GM18505 (cell line): Measurements from ENCODE around the gene APP.

Experiments
- ATAC-seq: cut with Tn5 transposase; IDR thresholded peaks from one replicate; pipeline ENCODE4 v1.9.1; 2021; ENCODE audit not compliant: unreplicated experiment
- POLR2A ChIP-seq: IDR thresholded peaks from 4 replicates; pipeline ENCODE4 v1.6.1; 2011; ENCODE audit warnings: borderline replicate concordance; ENCODE audit not compliant: insufficient read depth, insufficient read length; ENCODE audit errors: extremely low read depth

Gene APP

GRCh38 chr21:26170471-26171257 lies at the start of gene APP:
Gene APP (minus strand): TSS chr21:26170770. CDS start chr21:26170620, 150 bp downstream.
- ATAC-seq: peak; percentile 81
- TF ChIP-seq POLR2A: peak; percentile 12

GRCh38 chr21:26212220-26212619 lies 41.6 kb upstream of the APP start:
- no peak for ATAC-seq
- TF ChIP-seq POLR2A: no peak

- no peak for ATAC-seq
These were observed 40.0 kb upstream of the APP start for GRCh38 chr21:26210614-26211013.

DNA sequence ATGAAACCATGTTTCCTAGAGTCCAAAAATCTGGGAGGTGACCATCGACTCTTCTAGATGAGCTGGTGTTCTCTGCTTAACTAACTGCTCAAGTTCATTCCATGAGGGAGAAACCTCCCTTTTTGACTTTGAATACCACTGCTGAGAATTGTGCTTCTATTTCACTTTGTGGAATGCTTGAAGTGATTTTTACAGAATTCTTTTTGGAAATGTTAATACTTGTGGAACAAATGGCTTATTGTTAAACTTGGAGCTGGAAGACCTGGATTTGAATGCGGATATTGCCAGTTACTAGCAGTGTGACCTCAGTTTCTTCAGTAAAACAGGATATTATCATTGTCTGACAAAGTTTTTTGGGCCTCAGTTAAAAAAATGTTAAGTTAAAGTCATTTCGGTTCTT lies 36.5 kb upstream of the APP start:
- ATAC-seq: no peak
- no peak for TF ChIP-seq POLR2A

More at GRCh38 chr21:26210614-26211013, 40.0 kb upstream of the APP start:
- TF ChIP-seq POLR2A: no peak

GRCh38 chr21:26199456-26199855 lies 28.9 kb upstream of the APP start:
- ATAC-seq: no peak

GRCh38 chr21:26195708-26196107 lies 25.1 kb upstream of the APP start:
- no peak for ATAC-seq
- TF ChIP-seq POLR2A: no peak

More at GRCh38 chr21:26199456-26199855, 28.9 kb upstream of the APP start:
- TF ChIP-seq POLR2A: no peak

DNA sequence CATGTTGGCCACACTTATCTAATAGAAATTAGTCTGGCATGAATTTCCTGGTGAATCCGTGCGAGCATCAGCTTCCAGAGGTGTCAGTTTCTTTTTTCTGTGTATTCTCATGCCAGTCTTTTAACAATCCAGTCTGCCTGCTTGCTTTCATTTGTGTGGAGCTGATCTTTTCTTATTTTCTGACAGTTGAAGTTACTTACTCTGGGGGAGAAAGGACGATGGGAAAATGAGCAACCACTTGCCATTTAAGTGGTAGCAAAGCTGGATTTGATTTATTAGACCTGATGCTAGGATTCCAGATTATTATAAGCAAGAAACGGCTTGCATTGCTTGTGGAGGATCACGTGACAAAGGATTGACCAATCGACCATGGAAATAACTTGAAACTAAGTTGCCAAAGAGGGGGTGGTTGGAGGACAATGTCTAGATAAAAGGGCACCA lies 24.3 kb upstream of the APP start:
- ATAC-seq: no peak
- no peak for TF ChIP-seq POLR2A

- no peak for TF ChIP-seq POLR2A
- ATAC-seq: no peak
These were observed 23.8 kb upstream of the APP start for GRCh38 chr21:26194326-26194725.

DNA sequence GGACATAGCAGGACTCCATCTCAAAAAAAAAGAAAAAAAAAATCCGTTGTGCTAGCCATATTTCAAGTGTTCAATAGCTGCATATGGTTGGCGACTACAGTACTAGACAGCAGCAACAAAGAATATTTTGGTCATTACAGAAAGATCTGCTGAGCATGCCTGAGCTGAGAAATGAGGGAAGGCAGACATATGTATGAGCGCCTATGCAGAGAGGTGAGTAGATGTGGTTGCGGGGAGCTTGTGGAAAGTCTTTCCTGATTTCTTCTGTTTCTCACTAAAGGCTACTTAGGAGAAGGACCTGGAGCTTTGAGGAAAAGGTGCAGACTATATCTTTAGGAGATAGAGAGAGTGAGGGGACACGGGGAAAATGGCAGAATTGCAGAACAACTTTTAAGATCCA lies 21.0 kb upstream of the APP start:
- no peak for TF ChIP-seq POLR2A
- ATAC-seq: no peak

DNA sequence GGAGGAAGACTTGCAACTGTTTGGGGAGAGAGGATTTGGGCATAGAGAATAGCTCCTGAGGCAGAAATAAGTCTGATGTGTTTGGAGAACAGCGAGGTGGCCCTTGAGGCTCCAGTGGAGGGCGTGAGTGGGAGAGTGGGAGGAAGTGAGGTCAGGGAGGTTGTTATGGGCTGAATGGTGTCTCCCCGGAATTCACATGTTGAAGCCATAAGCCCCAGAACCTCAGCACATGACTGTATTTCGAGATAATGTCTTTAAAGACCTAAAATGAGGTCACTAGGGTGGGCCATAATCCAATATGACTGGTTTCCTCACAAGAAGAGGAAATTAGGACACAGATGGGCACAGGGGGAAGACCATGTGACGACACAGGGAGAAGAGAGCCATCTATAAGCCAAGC lies 17.9 kb upstream of the APP start:
- no peak for ATAC-seq
- no peak for TF ChIP-seq POLR2A

DNA sequence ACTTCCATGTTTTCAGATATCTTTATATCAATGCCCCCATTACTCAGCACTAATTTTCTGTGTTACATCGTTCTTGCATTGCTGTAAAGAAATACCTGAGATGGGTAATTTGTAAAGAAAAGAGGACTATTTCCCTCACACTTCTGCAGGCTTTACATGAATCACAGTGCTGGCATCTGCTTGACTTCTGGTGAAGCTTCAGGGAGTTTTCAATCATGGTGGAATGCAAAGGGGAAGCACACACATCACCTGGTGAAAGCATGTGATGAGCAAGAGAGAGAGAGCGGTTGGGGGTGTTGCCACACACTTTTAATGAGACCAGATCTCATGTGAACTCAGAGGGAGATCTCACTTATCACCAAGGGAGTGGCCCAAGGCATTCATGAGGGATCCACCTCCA lies 14.9 kb upstream of the APP start:
- TF ChIP-seq POLR2A: no peak

DNA sequence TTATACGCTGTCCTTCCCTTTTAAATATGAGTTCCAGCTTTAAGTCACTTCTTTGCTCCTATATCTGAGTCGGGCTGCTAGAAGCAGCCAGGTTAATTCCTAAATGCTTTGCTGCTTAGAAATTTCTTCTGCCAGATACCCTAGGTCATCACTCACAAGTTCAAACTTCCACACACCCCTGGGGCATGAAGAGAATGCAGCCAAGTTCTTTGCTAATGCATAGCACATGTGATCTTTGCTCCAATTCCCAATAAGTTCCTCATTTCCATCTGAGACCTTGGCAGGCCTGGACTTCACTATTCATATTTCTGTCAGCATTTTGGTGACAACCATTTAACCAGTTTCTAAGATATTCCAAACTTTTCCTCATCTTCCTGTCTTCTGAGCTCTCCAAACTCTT lies 14.5 kb upstream of the APP start:
- TF ChIP-seq POLR2A: no peak
- ATAC-seq: no peak

More for the DNA sequence above, 14.9 kb upstream of the APP start:
- no peak for ATAC-seq

- no peak for ATAC-seq
- TF ChIP-seq POLR2A: no peak
These were observed 8.9 kb upstream of the APP start for GRCh38 chr21:26179501-26179900.

- TF ChIP-seq POLR2A: no peak
- peak; percentile 80 for ATAC-seq
These were observed 7.3 kb upstream of the APP start for GRCh38 chr21:26177746-26178426.
